ENCODE data around the gene ILKAP. TPM values are rescaled to one million over a fixed set of nuclear protein-coding genes. Genes with fewer than 3 reads are reported as not detected.

The ILKAP gene
- total RNA-seq, 1 experiment from 2014 or later, result 59.6 TPM

DNA sequence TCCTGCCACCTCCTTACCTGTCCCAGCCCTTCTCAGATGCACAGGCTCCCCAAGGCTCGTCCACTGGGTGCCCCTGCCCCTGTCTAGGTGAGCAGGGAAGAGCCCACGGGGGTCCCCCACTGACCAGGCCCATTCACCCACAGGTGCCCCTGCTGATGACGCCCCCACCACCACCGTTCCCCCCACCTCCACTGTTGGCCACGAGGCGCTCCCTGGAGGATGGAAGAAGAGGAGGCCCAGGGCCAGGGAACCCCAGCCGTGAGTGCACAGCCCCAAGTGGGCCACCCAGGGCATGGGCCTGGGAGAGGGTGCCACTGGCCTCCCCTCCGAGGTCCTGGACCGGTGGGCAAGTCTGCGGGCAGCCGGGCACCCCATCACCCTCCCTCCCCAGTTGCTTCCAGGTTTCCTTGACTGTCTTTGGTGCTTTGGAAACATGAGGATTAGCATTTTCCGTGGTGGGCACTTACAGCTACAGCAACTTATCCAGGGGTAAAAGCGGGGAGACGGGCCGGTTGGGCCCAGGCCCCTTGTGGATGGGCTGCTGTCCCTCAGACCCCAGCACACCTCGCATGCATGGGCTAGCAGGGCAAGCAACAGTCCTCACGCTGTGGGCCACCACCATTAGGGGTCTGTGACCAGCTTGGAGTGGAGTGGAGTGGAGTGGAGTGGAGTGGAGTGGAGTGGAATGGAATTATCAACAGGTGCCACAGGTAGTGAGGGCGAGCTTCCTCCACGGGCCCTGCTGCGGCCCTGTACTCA is 78.2 kb downstream of the ILKAP start:
- Mint-ChIP-seq H3K36me3 (ENCODE audit: insufficient read depth, unreplicated experiment) (no peaks in the 10 kb centered on the region), H3K27me3 (ENCODE audit: insufficient read depth, unreplicated experiment) (no peaks in the 10 kb centered on the region), H3K9me3 (ENCODE audit: unreplicated experiment) (no peaks in the 10 kb centered on the region), H3K27ac (ENCODE audit: low read depth, unreplicated experiment) (no peak overlapping the region), H3K4me1 (ENCODE audit: insufficient read depth, unreplicated experiment) (no peaks in the 10 kb centered on the region), H3K4me3 (ENCODE audit: unreplicated experiment) (no peak overlapping the region)
- ChIA-PET POLR2A (no interaction called here), CTCF (no interaction called here)
- TF ChIP-seq, protein P1, sequence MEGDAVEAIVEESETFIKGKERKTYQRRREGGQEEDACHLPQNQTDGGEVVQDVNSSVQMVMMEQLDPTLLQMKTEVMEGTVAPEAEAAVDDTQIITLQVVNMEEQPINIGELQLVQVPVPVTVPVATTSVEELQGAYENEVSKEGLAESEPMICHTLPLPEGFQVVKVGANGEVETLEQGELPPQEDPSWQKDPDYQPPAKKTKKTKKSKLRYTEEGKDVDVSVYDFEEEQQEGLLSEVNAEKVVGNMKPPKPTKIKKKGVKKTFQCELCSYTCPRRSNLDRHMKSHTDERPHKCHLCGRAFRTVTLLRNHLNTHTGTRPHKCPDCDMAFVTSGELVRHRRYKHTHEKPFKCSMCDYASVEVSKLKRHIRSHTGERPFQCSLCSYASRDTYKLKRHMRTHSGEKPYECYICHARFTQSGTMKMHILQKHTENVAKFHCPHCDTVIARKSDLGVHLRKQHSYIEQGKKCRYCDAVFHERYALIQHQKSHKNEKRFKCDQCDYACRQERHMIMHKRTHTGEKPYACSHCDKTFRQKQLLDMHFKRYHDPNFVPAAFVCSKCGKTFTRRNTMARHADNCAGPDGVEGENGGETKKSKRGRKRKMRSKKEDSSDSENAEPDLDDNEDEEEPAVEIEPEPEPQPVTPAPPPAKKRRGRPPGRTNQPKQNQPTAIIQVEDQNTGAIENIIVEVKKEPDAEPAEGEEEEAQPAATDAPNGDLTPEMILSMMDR (IDR thresholded peaks at IDR 0.05; ENCODE audit: unreplicated experiment), result no peak
- no TSS peak for BruUV-seq (replicated peaks)
- DNase-seq (ENCODE audit: unreplicated experiment), result no peak
- intact Hi-C loops (cut with micrococcal nuclease), result no loop called here

DNA sequence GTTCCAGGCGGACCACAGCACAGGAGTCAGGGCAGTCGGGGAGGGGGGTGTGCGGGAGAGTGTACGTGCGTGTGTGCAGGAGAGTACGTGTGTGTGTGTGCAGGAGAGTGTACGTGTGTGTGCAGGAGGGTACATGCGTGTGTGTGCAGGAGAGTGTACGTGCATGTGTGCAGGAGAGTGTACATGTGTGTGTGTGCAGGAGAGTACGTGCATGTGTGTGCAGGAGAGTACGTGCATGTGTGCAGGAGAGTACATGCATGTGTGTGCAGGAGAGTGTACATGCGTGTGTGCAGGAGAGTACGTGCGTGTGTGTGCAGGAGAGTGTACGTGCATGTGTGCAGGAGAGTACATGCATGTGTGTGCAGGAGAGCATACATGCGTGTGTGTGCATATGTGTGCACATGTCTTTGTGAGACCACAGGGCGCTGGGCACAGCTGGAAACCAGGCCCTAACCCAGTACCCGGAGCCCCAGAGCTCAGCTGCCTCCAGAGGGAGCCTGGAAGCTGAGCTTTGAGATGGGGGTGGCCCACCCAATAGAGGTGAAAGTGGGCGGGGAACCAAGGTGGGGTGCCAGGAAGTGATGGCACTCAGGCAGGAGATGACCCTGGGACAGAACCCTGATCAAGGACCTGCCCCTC is 78.9 kb downstream of the ILKAP start:
- Mint-ChIP-seq H3K27ac (ENCODE audit: low read depth, unreplicated experiment) (no peak overlapping the region), H3K36me3 (ENCODE audit: insufficient read depth, unreplicated experiment) (no peaks in the 10 kb centered on the region), H3K4me3 (ENCODE audit: unreplicated experiment) (no peak overlapping the region), H3K9me3 (ENCODE audit: unreplicated experiment) (no peaks in the 10 kb centered on the region), H3K27me3 (ENCODE audit: insufficient read depth, unreplicated experiment) (no peaks in the 10 kb centered on the region), H3K4me1 (ENCODE audit: insufficient read depth, unreplicated experiment) (no peaks in the 10 kb centered on the region)
- intact Hi-C loops (cut with micrococcal nuclease), result no loop called here
- no peak for DNase-seq (ENCODE audit: unreplicated experiment)
- TF ChIP-seq, protein P1 (IDR thresholded peaks at IDR 0.05; ENCODE audit: unreplicated experiment), result no peak
- ChIA-PET CTCF (interaction anchor here (0.7 kb wide), 1 partner anchor 37 kb away, joined by 3 read pairs; no protein-coding TSS in a partner anchor), POLR2A (no interaction called here)
- no TSS peak for BruUV-seq (replicated peaks)

DNA sequence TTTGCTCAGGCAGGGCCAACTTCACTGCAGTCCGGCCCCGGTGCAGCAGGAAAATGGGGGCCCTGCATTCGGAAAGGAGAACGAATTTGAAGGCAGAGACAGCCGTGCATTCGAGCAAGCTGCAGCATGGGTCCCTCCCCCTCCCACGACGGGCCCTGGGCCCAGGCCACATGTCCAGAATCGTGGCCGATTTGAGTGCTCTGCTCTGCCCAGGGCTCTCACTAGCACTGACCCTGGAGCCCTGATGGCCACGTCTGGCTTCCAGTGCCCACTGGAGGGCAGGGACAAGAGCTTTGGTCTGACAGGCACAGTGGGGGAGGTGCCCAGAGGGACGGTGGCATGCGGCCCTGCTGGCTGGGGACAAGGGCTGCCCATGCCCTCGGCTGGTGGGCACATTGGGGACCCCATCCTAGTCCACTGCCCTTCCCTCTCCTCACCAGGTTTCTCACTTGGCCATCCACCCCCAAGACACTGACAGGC is 79.5 kb downstream of the ILKAP start:
- Mint-ChIP-seq H3K27me3 (ENCODE audit: insufficient read depth, unreplicated experiment) (peaks cover 6% of the 10 kb centered on the region), H3K4me1 (ENCODE audit: insufficient read depth, unreplicated experiment) (no peaks in the 10 kb centered on the region), H3K27ac (ENCODE audit: low read depth, unreplicated experiment) (no peak overlapping the region), H3K36me3 (ENCODE audit: insufficient read depth, unreplicated experiment) (no peaks in the 10 kb centered on the region), H3K9me3 (ENCODE audit: unreplicated experiment) (no peaks in the 10 kb centered on the region), H3K4me3 (ENCODE audit: unreplicated experiment) (no peak overlapping the region)
- BruUV-seq (replicated peaks), result no TSS peak
- TF ChIP-seq, protein P1 (IDR thresholded peaks at IDR 0.05; ENCODE audit: unreplicated experiment), result no peak
- ChIA-PET POLR2A (no interaction called here), CTCF (interaction anchor here (0.7 kb wide), 1 partner anchor 37 kb away, joined by 3 read pairs; no protein-coding TSS in a partner anchor)
- no peak for DNase-seq (ENCODE audit: unreplicated experiment)
- intact Hi-C loops (cut with micrococcal nuclease), result no loop called here

DNA sequence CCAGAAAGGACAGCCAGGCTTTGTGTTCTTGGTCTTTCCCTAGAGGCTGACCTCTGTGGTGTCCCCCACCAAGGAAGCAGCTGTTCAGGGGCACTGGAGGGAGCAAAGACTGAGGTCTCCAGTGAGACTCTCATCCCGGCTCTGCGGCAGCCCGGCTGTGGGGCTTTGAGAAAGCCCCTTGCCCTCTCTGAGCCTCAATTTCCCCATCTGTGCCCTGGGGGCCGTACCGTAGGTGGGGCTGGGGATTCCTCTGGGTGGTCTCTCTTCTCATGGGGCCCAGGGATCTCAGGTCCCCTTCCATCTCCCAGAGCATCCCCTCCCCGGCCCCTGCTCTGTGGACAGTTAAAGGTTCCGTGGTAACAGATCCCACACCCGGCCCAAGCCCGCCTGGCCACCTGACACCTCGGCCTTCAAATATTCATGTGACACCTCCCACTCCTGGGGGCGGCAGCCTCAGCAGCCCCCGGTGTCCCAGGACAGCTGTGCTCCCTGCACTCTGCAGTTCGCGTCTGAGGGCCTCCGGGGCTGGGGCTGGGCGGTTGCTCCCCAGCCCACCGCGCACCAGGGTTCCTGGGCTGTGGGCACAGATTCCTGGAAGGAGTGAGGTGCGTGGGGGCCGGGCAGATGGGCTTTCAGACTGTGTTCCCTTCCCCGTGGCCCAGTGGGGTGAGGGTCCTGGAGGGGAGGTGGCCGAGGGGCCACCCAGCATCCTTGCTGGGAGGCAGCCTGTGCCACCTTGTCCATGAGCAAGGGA is 80.1 kb downstream of the ILKAP start:
- POLR2A ChIA-PET, result no interaction called here
- CTCF ChIA-PET, result no interaction called here
- TF ChIP-seq, protein P1 (IDR thresholded peaks at IDR 0.05; ENCODE audit: unreplicated experiment), result no peak
- no TSS peak for BruUV-seq (replicated peaks)
- no peaks in the 10 kb centered on the region for H3K4me1 Mint-ChIP-seq (ENCODE audit: insufficient read depth, unreplicated experiment)
- H3K27me3 Mint-ChIP-seq (ENCODE audit: insufficient read depth, unreplicated experiment), result peaks cover 12% of the 10 kb centered on the region
- H3K9me3 Mint-ChIP-seq (ENCODE audit: unreplicated experiment), result peaks cover 5% of the 10 kb centered on the region
- no peak overlapping the region for H3K27ac Mint-ChIP-seq (ENCODE audit: low read depth, unreplicated experiment)
- no peaks in the 10 kb centered on the region for H3K36me3 Mint-ChIP-seq (ENCODE audit: insufficient read depth, unreplicated experiment)
- no peak for DNase-seq (ENCODE audit: unreplicated experiment)
- H3K4me3 Mint-ChIP-seq (ENCODE audit: unreplicated experiment), result no peak overlapping the region
- intact Hi-C loops (cut with micrococcal nuclease), result no loop called here

All from MCF 10A (cell line).